ENCODE results near the gene ATP2B2. TPM values are rescaled to one million over a fixed set of nuclear protein-coding genes. Genes with fewer than 3 reads are reported as not detected.

ATP2B2 gene
- total RNA-seq, 1 donor from 2014 or later = 0.42 TPM

GRCh38 chr3:10340476-10340875 is 164.9 kb downstream of the ATP2B2 start:
- Mint-ChIP-seq H3K4me3 (no peak overlapping the region), H3K27me3 (ENCODE audit: low read depth) (peaks cover 6% of the 10 kb centered on the region), H3K36me3 (ENCODE audit: low read depth) (no peaks in the 10 kb centered on the region), H3K9me3 (no peaks in the 10 kb centered on the region), H3K27ac (ENCODE audit: unreplicated experiment) (no peak overlapping the region), H3K4me1 (peaks cover 12% of the 10 kb centered on the region)
- DNase-seq (ENCODE audit: low read depth, low spot score) = no peak
- TF ChIP-seq, protein P1, sequence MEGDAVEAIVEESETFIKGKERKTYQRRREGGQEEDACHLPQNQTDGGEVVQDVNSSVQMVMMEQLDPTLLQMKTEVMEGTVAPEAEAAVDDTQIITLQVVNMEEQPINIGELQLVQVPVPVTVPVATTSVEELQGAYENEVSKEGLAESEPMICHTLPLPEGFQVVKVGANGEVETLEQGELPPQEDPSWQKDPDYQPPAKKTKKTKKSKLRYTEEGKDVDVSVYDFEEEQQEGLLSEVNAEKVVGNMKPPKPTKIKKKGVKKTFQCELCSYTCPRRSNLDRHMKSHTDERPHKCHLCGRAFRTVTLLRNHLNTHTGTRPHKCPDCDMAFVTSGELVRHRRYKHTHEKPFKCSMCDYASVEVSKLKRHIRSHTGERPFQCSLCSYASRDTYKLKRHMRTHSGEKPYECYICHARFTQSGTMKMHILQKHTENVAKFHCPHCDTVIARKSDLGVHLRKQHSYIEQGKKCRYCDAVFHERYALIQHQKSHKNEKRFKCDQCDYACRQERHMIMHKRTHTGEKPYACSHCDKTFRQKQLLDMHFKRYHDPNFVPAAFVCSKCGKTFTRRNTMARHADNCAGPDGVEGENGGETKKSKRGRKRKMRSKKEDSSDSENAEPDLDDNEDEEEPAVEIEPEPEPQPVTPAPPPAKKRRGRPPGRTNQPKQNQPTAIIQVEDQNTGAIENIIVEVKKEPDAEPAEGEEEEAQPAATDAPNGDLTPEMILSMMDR (conservative IDR thresholded peaks at IDR 0.05) = no peak

DNA sequence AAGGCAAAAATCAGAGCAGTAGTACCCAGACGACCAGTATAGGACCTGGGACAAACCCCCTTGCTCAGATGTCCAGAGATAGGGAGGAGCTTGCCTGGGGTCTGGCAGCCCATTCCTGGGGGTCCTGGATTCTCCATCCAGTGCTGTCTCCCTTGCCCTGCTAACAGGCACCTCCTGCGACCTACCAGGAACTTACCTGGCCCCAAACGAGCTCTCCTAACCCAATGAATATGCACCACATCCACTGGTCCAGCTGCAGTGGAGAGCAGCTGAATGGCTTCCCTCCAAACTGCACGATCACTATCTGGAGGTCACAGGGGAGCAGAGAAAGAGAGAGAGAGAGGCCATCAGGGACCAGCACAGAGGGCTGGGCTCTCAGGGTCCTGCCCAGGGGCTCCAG is 165.3 kb downstream of the ATP2B2 start:
- no peak overlapping the region for H3K4me3 Mint-ChIP-seq
- peaks cover 6% of the 10 kb centered on the region for H3K27me3 Mint-ChIP-seq (ENCODE audit: low read depth)
- H3K36me3 Mint-ChIP-seq (ENCODE audit: low read depth) = no peaks in the 10 kb centered on the region
- TF ChIP-seq, protein P1 (conservative IDR thresholded peaks at IDR 0.05) = no peak
- H3K9me3 Mint-ChIP-seq = no peaks in the 10 kb centered on the region
- DNase-seq (ENCODE audit: low read depth, low spot score) = no peak
- peaks cover 12% of the 10 kb centered on the region for H3K4me1 Mint-ChIP-seq
- no peak overlapping the region for H3K27ac Mint-ChIP-seq (ENCODE audit: unreplicated experiment)

DNA sequence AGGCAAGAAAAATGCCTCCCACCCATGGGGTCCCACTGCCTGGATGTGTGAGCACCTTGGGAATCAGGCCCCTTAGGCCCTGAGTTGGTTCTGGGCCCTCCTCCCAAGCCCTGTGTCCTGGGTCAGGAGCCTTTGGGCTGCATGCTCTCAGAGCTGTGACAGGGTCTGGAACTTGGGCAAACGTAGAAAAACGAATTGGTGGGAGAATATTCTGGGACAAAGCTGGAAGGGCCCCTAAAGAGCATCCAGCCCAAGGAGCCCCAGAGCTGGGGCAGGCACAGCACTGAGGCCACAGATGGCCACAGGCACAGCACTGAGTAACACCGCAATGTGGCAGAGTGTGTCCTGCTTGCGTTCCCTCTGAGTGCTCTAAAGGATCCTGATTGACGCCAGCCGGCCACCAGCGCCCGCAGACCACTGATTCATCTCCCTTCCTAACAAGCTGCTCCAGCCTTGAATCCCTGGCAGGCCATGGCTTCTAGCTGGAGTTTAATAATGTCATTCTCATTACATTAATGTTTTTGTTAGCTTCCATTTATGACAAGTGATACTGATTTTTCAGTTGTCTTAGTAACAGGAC is 165.9 kb downstream of the ATP2B2 start:
- Mint-ChIP-seq H3K36me3 (ENCODE audit: low read depth) (no peaks in the 10 kb centered on the region), H3K4me3 (no peak overlapping the region), H3K27ac (ENCODE audit: unreplicated experiment) (no peak overlapping the region), H3K9me3 (no peaks in the 10 kb centered on the region), H3K27me3 (ENCODE audit: low read depth) (peaks cover 6% of the 10 kb centered on the region), H3K4me1 (peaks cover 12% of the 10 kb centered on the region)
- no peak for DNase-seq (ENCODE audit: low read depth, low spot score)
- TF ChIP-seq, protein P1 (conservative IDR thresholded peaks at IDR 0.05) = no peak

GRCh38 chr3:10338591-10339353 is 166.6 kb downstream of the ATP2B2 start:
- Mint-ChIP-seq H3K27me3 (ENCODE audit: low read depth) (peaks cover 3% of the 10 kb centered on the region), H3K4me3 (no peak overlapping the region), H3K4me1 (peaks cover 12% of the 10 kb centered on the region), H3K36me3 (ENCODE audit: low read depth) (no peaks in the 10 kb centered on the region), H3K9me3 (no peaks in the 10 kb centered on the region), H3K27ac (ENCODE audit: unreplicated experiment) (peak overlapping the region; percentile 50)
- no peak for DNase-seq (ENCODE audit: low read depth, low spot score)
- TF ChIP-seq, protein P1 (conservative IDR thresholded peaks at IDR 0.05) = no peak

DNA sequence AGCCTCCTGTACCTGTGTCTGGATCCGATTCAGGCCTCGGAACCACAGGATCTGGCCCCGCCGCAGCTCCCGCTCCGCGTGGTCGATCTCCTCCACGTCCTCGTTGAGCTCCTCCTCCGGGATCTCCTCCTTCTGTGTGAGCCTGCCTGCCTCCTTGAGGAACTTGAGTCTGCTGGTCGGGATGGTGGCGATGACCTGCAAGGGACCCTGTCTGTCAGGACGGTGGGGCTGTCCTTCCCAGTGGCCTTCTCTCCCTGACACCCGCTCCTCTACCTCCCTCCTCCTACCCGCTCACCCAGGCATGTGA is 167.3 kb downstream of the ATP2B2 start:
- Mint-ChIP-seq H3K27me3 (ENCODE audit: low read depth) (peaks cover 3% of the 10 kb centered on the region), H3K36me3 (ENCODE audit: low read depth) (no peaks in the 10 kb centered on the region), H3K4me3 (no peak overlapping the region), H3K27ac (ENCODE audit: unreplicated experiment) (peak overlapping the region; percentile 50), H3K4me1 (peaks cover 12% of the 10 kb centered on the region), H3K9me3 (no peaks in the 10 kb centered on the region)
- TF ChIP-seq, protein P1 (conservative IDR thresholded peaks at IDR 0.05) = no peak
- DNase-seq (ENCODE audit: low read depth, low spot score) = no peak

All from neural crest cell (in vitro differentiated cells).